MCF 10A (cell line): Measurements from ENCODE around the gene ATG2B. TPM values are rescaled to one million over a fixed set of nuclear protein-coding genes. Genes with fewer than 3 reads are reported as not detected.

Experiments
- BruUV-seq: library from RNA; stranded (reverse); fragments of 400-500 nt; replicated peaks from 2 replicates; lab custom pipeline; 2021; lab: Mats Ljungman, UMichigan
- CTCF ChIA-PET: fragments of 300-600 bp; sonication (Branson Sonifier 250); formaldehyde crosslinking; extraction: SDS; loops from one replicate; lab custom pipeline; 2021; ENCODE audit warnings: antibody characterized with exemption, inconsistent platforms; lab: Yijun Ruan, JAX
- POLR2A ChIA-PET: fragments of 300-600, 350-650 bp; sonication (Branson Sonifier 250); formaldehyde crosslinking; extraction: SDS; loops from one replicate; lab custom pipeline; 2020; ENCODE audit warnings: antibody characterized with exemption, inconsistent platforms; lab: Yijun Ruan, JAX
- DNase-seq: peaks from one replicate; pipeline ENCODE4 v3.0.0-alpha.2; 2018; ENCODE audit not compliant: unreplicated experiment
- H3K27ac Mint-ChIP-seq: one replicate; pipeline ENCODE4 v1.8.0; 2022; ENCODE audit warnings: mild to moderate bottlenecking, low read depth, mixed read lengths; ENCODE audit not compliant: unreplicated experiment
- H3K27me3 Mint-ChIP-seq: one replicate; pipeline ENCODE4 v1.8.0; 2022; ENCODE audit warnings: mixed read lengths; ENCODE audit not compliant: insufficient read depth, unreplicated experiment
- H3K36me3 Mint-ChIP-seq: one replicate; pipeline ENCODE4 v1.8.0; 2022; ENCODE audit warnings: mild to moderate bottlenecking, moderate library complexity, mixed read lengths; ENCODE audit not compliant: insufficient read depth, unreplicated experiment
- H3K4me1 Mint-ChIP-seq: one replicate; pipeline ENCODE4 v1.8.0; 2022; ENCODE audit warnings: mixed read lengths; ENCODE audit not compliant: insufficient read depth, unreplicated experiment
- H3K4me3 Mint-ChIP-seq: one replicate; pipeline ENCODE4 v1.8.0; 2022; ENCODE audit warnings: mild to moderate bottlenecking, moderate library complexity, mixed read lengths; ENCODE audit not compliant: unreplicated experiment
- H3K9me3 Mint-ChIP-seq: one replicate; pipeline ENCODE4 v1.8.0; 2022; ENCODE audit warnings: mixed read lengths; ENCODE audit not compliant: unreplicated experiment
- CTCF ChIP-seq: fragments of 200-600 bp; IDR thresholded peaks from one replicate; pipeline ENCODE4 v1.8.0; 2022; ENCODE audit warnings: antibody characterized with exemption, mild to moderate bottlenecking; ENCODE audit not compliant: unreplicated experiment
- intact Hi-C: fragments of 100-400 bp; cut with micrococcal nuclease; formaldehyde crosslinking; loops from 2 replicates; pipeline ENCODE4 v1.14.1; 2022
- total RNA-seq: library from RNA; stranded (reverse); gene quantifications from 2 replicates; pipeline ENCODE4 v1.2.3, GENCODE V29; 2022

The ATG2B gene
- total RNA-seq, 1 experiment from 2014 or later, result 20.5 TPM

DNA sequence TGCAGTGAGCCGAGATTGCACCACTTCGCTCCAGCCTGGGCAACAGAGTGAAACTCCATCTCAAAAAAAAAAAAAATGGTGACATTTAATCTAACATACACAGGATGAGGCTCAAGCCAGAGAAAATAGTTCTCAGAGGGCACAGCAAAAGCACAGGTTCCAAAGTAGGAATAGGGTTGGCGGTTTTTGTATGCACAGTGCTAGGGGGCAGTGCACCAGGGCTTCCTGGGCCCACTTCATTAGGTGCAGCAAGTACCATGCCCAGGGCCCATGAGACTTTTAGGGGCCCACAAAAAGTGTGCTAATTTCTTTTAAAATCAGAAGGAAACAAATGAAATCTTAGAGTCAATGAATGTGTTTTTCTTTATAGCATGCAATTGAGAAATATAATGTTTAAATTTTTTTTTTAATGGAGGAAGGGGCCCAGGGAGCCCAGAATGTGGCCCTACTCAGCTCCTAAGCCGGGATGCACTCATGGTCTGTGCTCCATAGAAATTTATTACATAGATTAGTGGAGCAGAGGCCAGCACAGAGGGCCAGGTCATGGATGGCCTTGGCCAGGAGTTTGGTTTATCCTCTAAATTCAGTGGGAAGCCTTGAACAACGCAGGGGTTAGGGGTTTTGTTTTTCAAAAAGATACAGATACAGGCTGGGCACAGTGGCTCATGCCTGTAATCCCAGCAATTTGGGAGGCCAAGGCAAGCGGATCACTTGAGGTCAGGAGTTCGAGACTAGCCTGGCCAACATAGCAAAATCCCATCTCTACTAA lies 31.1 kb upstream of the ATG2B start:
- CTCF ChIA-PET, result interaction anchor here (0.6 kb wide), 1 partner anchor 118 kb away, joined by 3 read pairs; no protein-coding TSS in a partner anchor
- H3K4me3 Mint-ChIP-seq, result no peak overlapping the region
- no TSS peak for BruUV-seq
- no peaks in the 10 kb centered on the region for H3K36me3 Mint-ChIP-seq
- no peaks in the 10 kb centered on the region for H3K9me3 Mint-ChIP-seq
- H3K4me1 Mint-ChIP-seq, result no peaks in the 10 kb centered on the region
- H3K27ac Mint-ChIP-seq, result no peak overlapping the region
- peaks cover 13% of the 10 kb centered on the region for H3K27me3 Mint-ChIP-seq
- POLR2A ChIA-PET, result no interaction called here
- no peak for DNase-seq
- intact Hi-C loops, result no loop called here
- TF ChIP-seq CTCF, result no peak

DNA sequence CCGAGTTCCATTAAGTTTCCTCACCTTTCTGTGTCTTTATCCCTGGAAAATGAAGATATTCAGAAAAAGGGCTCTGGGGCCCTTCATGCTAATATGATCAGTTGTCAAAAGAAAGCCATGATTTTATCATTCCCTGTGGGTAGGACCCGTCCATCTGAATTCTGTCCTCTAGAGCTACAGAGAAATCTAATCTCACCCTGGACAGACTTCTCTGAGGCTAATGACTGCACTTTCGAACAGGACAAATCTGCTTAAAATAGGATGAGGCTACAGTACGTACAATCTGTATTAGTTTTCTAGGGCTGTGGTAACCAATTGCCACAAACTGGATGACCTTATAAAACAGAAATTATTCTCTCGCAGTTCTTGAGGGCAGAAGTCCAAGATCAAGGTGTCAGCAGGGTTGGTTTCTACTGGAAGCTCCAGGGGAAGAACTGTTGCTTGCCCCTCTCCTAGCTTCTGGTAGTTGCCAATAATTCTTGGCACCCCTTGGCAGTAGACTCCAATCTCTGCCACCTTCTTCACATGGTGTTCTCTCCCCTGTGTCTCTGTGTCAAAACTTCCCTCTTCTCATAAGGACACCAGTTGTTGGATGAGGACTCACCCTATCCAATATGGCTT lies 30.0 kb upstream of the ATG2B start:
- intact Hi-C loops, result no loop called here
- BruUV-seq, result no TSS peak
- ChIA-PET POLR2A (no interaction called here), CTCF (interaction anchor here (0.7 kb wide), 1 partner anchor 80 kb away, joined by 3 read pairs; no protein-coding TSS in a partner anchor)
- H3K27ac Mint-ChIP-seq, result no peak overlapping the region
- H3K4me3 Mint-ChIP-seq, result peak overlapping the region; percentile 85
- no peaks in the 10 kb centered on the region for H3K9me3 Mint-ChIP-seq
- peaks cover 3% of the 10 kb centered on the region for H3K27me3 Mint-ChIP-seq
- H3K36me3 Mint-ChIP-seq, result no peaks in the 10 kb centered on the region
- DNase-seq, result no peak
- TF ChIP-seq CTCF, result no peak
- H3K4me1 Mint-ChIP-seq, result no peaks in the 10 kb centered on the region

DNA sequence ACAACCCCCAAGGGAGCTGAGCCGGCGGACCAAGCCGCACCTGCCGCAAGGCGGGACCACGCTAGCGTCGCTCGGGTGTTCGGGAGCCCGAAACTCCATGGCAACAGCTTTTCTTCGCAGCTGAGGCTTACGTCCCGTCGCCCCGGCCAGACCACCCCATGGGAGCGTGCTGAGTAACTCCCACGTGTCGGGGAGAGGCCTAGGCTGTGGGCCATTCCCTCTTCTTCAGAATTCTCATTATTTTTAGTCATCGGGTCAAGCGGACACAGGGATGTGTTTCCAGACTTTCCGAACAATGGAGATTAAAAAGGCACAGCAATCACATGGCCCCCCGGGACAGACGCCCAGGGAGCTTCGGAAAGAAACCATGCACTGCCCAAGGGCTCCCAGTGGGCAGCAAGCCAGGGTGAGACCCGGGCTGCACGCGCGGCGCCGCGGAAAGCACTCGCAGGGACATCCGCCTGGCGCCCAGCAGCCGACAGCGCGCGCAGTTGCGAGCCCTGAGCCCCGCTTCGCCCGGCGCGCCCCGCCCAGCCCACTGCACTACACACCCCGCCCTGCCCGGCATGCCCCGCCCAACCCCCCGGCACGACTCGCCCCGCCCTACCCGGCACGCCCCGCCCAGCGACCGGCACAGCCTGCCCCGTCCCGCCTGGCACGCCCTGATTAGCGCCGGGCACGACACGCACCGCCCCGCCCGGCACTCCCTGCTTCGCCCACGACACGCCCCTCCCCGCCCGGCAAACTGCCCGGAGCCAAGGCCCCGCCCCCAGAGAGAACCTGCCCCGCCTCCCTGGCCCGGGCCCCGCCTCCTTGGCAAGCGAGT lies 28.4 kb upstream of the ATG2B start:
- H3K36me3 Mint-ChIP-seq, result peaks cover 7% of the 10 kb centered on the region
- H3K4me3 Mint-ChIP-seq, result peak overlapping the region; percentile 85
- peak; percentile 95 for DNase-seq
- ChIA-PET CTCF (interaction anchor here (0.6 to 1.3 kb wide), 3 partner anchors 12 to 759 kb away, joined by 3 to 4 read pairs (median 3); no protein-coding TSS in a partner anchor), POLR2A (interaction anchor here (0.5 to 2.0 kb wide), 9 partner anchors 10 to 1729 kb away, joined by 3 to 9 read pairs (median 4); partner anchors contain the start of genes ATG2B and GSKIP)
- H3K9me3 Mint-ChIP-seq, result no peaks in the 10 kb centered on the region
- no peak overlapping the region for H3K27ac Mint-ChIP-seq
- intact Hi-C loops, result no loop called here
- no peaks in the 10 kb centered on the region for H3K4me1 Mint-ChIP-seq
- TF ChIP-seq CTCF, result no peak
- BruUV-seq, result no TSS peak
- H3K27me3 Mint-ChIP-seq, result no peaks in the 10 kb centered on the region
